ENCODE measurements around the gene DGKG. TPM values are rescaled to one million over a fixed set of nuclear protein-coding genes. Genes with fewer than 3 reads are reported as not detected.

DGKG gene
- total RNA-seq, 1 donor from 2014 or later: 0.71 TPM

Other genes starting within 250 kb of the DGKG start
- 4.7 and 5.5 TPM in 2 replicates for gene CRYGS, start 182.1 kb upstream of the DGKG start, total RNA-seq
- gene TBCCD1, start 205.1 kb upstream of the DGKG start, total RNA-seq: 16.6 and 19.0 TPM in 2 replicates
- gene DNAJB11, start 208.5 kb upstream of the DGKG start, total RNA-seq: 82.3 and 82.5 TPM in 2 replicates

All from T-helper 1 cell treated with Interleukin-12 subunit alpha and Interleukin-12 subunit beta and Interleukin-4 antibody, amounts not matched to agents 30 ng/mL and 1 ng/mL, for 36 hours (primary cell).